Pancreas (tissue), 10 donors: ENCODE data around the gene PMPCA. TPM values are rescaled to one million over a fixed set of nuclear protein-coding genes. Genes with fewer than 3 reads are reported as not detected.
A peak's percentile ranks its signal among the peaks of the same experiment; 100 is the strongest.

ENCODE experiments used
- ATAC-seq, 4 donors: fragments of 200-7000 bp; cut with Tn5 transposase; one replicate each; pipeline versions ENCODE4 v1.8.0 to v1.9.1; 2020; ENCODE audit warnings: mild to moderate bottlenecking in 4 of 4, moderate library complexity in 4 of 4
- DNase-seq, 6 donors: peaks; one replicate each; pipeline ENCODE4 v3.0.0-alpha.2; 2020
- FAIRE-seq: peaks from 2 replicates; lab custom pipeline; 2012; peaks lifted over from hg19 to GRCh38; lab: Jason Lieb, UNC
- H3K27ac ChIP-seq, 4 donors: fragments of 200-600 bp; sonication (generic); 1 replicate in 3 of 4; 2 replicates in 1 of 4; pipeline versions ENCODE4 v1.5.0 to v1.8.0; 2020
- H3K27me3 ChIP-seq, 4 donors: fragments of 200-600 bp; one replicate each; pipeline ENCODE4 v1.8.0; 2021
- H3K36me3 ChIP-seq, 3 donors: fragments of 200-600 bp; sonication (generic) in 1 of 3; one replicate each; pipeline versions ENCODE4 v1.5.0 to v1.8.0; 2020 to 2021
- H3K4me1 ChIP-seq, 3 donors: fragments of 200-600 bp; one replicate each; pipeline ENCODE4 v1.8.0; 2021
- H3K4me3 ChIP-seq, 4 donors: fragments of 200-600 bp; sonication (generic) in 2 of 4; one replicate each; pipeline versions ENCODE4 v1.5.0 to v1.8.0; 2020 to 2021
- H3K9me3 ChIP-seq, 4 donors: fragments of 200-600 bp; one replicate each; pipeline ENCODE4 v1.8.0; 2021
- WGBS, 2 donors: extraction: QIAGEN DNeasy Blood & Tissue Kit; methylation state at CpG; one replicate each; pipeline ENCODE4 v1.1.7; 2013; 5-methylcytosine and 5-hydroxymethylcytosine counted together
- intact Hi-C, 3 donors: fragments of 100-400 bp; cut with DNase I; formaldehyde crosslinking; loops; one replicate each; pipeline versions ENCODE4 v1.11.1 to v1.14.2; 2022
- polyA plus RNA-seq, 2 donors: library from polyadenylated mRNA; stranded (reverse); fragments of 200-250 nt; gene quantifications; one replicate each; pipeline ENCODE4 v1.2.3, GENCODE V29; 2013
- total RNA-seq, 6 donors: library from RNA; stranded (reverse); fragmentation: NEBNext Ultra II Directional in 4 of 6; extraction: Animal tissue kit (Norgen Biotek cat#: 25700) in 4 of 6; gene quantifications; one replicate each; pipeline versions ENCODE4 v1.2.1 to v1.2.4, GENCODE V29; 2021 to 2023
- TF ChIP-seq, protein P1 (sequence below), 4 donors: fragments of 200-600 bp; sonication (generic) in 3 of 4; IDR thresholded peaks; one replicate each; pipeline versions ENCODE4 v1.5.0 to v1.8.0; 2021; ENCODE audit warnings: antibody characterized with exemption in 4 of 4
- donor health status: healthy with polysubstance abuse.
- donor health status: DM: no; HTN: no; CAD: no; lungs with moderate emphysema.
- donor health status: DM: no; HTN: no; CAD: no.
- donor health status: control.
- donor health status: control.
- donor health status: Bipolar disorder and iron deficiency.
- donor health status: DM: yes; HTN: yes; CAD: no.
- donor health status: DM: no; HTN: no; CAD: no.
- donor health status: DM: no; HTN: no; CAD: no.
- donor health status: DM: yes; HTN: yes; CAD: no.

Gene PMPCA
- total and polyA plus RNA-seq, 8 donors, result 16.3 to 51.4 (median 19.5) TPM

DNA sequence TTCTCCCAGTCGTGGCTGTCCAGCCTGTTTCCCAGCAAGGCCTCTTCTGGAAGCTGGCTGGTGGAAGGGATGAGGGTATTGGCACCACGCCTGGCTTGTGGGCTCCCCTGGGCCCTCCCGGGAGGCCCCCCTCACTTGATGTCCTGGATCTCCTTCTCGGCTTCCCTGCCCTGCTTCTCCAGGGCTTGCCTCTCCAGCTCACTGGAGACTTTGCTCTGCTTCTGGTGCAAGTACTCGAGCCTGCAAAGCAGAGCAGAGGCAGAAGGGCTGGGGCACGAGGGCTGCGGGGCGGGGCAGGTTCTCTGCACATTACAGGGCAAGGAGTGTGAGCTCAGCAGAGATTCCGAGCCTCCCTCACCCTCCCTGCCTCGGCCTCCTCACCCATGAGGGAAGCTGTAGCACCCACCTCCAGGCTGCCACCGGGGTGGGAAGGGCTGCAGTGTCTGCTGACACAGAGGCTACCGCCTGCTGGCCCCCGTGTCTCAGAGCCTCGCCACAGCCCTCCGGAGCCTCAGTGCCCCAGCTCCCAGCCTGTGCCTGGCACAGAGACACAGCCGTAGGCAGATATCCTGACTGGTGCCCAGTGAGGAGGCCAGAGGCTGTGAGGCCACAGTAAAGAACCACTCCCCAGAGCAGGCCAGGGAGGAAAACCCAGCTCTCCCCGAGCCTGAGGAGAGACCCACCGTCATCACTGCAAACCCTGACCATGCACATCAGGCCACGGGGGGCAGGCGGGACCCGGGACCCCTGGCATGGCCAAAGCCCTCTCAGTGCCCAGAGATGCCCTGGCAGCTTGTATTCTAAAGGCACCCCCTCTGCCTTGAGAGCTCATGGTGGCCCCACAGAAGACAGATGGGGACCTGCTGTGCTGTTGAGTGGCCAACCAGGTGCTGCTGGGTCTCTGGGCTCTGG lies 17.7 kb upstream of the PMPCA start:
- H3K36me3 ChIP-seq, result peaks cover 0 to 56% (median 31%) of the 10 kb centered on the region in 3 donors
- ATAC-seq (peak in 2 of 4 donors; percentile 8 to 15), FAIRE-seq (no peak), DNase-seq (peak in 3 of 6 donors; percentile 37 to 63 (median 50))
- WGBS, 2 donors, result 89 to 90% methylated on average over 21 of the region's 21 CpGs
- intact Hi-C loops, result no loop called here
- no peaks in the 10 kb centered on the region for H3K27me3 ChIP-seq
- TF ChIP-seq, protein P1, sequence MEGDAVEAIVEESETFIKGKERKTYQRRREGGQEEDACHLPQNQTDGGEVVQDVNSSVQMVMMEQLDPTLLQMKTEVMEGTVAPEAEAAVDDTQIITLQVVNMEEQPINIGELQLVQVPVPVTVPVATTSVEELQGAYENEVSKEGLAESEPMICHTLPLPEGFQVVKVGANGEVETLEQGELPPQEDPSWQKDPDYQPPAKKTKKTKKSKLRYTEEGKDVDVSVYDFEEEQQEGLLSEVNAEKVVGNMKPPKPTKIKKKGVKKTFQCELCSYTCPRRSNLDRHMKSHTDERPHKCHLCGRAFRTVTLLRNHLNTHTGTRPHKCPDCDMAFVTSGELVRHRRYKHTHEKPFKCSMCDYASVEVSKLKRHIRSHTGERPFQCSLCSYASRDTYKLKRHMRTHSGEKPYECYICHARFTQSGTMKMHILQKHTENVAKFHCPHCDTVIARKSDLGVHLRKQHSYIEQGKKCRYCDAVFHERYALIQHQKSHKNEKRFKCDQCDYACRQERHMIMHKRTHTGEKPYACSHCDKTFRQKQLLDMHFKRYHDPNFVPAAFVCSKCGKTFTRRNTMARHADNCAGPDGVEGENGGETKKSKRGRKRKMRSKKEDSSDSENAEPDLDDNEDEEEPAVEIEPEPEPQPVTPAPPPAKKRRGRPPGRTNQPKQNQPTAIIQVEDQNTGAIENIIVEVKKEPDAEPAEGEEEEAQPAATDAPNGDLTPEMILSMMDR (IDR thresholded peaks at IDR 0.05), result no peak
- no peak overlapping the region for H3K4me3 ChIP-seq
- H3K4me1 ChIP-seq, result no peaks in the 10 kb centered on the region
- H3K9me3 ChIP-seq, result no peaks in the 10 kb centered on the region
- no peak overlapping the region for H3K27ac ChIP-seq

DNA sequence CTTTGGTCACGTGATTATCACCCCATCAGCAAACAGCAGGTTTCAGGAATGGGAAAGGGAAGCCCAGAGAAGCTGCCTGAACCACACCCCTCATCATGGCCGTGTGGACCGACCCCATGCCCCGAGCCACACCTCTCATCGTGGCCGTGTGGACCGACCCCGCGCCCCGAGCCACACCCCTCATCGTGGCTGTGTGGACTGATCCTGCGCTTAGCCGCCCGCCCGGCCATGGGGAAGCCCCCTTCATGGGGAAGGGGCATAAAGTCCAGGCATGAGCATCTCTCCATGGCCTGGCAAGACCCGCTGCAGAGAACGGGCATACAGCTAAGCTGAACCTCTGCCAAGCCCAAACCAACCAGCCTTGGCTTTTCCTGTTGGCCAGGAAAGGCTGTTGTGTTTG lies 16.9 kb upstream of the PMPCA start:
- FAIRE-seq (no peak), DNase-seq (peak in 2 of 6 donors; percentile 49 to 60), ATAC-seq (no peak)
- intact Hi-C loops, result no loop called here
- Histone ChIP-seq H3K4me1 (peaks cover 0 to 1% (median under 1%) of the 10 kb centered on the region in 3 donors), H3K36me3 (peaks cover 0 to 49% (median 31%) of the 10 kb centered on the region in 3 donors), H3K27me3 (no peaks in the 10 kb centered on the region), H3K4me3 (no peak overlapping the region), H3K9me3 (no peaks in the 10 kb centered on the region), H3K27ac (no peak overlapping the region)
- 89 to 94% methylated on average over 17 of the region's 17 CpGs for WGBS, 2 donors
- TF ChIP-seq, protein P1 (IDR thresholded peaks at IDR 0.05), result no peak

DNA sequence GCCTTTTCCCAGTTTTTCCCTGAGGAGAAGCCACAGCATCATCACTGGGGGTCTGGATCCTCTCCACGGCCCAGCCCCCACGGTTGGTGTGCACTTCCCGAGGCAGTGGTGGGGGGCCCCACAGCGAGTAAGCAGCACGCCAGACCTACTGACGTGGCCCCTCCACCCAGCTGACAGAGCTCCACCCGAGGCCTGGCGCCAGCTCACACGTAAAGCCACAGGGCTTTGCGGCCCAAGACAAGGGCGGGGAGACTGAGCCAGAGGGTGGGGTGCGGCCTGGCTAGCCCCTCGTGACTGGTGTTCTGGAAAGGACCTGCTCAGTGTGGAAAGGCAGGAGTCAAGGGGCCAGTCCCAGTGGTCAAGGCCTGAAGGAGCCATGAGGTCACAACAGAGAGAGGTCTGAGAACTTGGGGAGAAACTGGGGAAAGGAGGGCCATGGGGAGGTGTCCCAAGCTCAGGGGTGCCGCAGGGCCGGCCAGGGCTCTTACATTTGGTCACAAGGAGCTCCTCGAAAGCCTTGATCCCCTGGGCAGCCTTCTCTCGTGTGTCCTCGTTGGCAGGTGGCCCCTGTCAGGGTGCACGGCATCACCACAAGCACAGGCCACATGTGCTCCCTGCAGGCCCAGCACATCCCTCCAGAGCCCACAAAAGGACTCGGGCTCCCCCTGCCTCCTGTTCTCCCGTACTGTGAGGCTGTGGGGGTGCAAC lies 16.0 kb upstream of the PMPCA start:
- peaks cover 0 to 8% (median 7%) of the 10 kb centered on the region in 3 donors for H3K4me1 ChIP-seq

DNA sequence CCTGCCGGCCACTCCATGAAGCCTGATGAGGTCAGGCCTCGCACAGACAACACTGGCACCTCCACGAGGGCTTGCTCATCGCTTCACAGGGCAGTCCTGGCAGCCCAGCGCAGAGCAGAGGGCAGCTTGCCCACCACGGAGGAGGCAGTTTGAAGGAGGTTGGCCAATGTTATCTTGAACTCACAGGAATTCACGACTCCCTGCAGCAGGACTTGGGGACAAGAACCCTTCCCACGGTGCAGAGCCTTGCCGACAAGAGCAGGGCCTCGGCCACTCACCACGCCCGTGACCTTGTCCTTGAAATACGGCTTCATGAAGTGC lies 15.5 kb upstream of the PMPCA start:
- FAIRE-seq, result no peak
- Histone ChIP-seq H3K27me3 (no peaks in the 10 kb centered on the region), H3K36me3 (peaks cover 0 to 40% (median 31%) of the 10 kb centered on the region in 3 donors), H3K4me3 (no peak overlapping the region), H3K9me3 (no peaks in the 10 kb centered on the region), H3K4me1 (peaks cover 0 to 8% (median 7%) of the 10 kb centered on the region in 3 donors), H3K27ac (no peak overlapping the region)
- 86 to 89% methylated on average over 13 of the region's 13 CpGs for WGBS, 2 donors
- no peak for ATAC-seq
- intact Hi-C loops, result no loop called here
- TF ChIP-seq, protein P1 (IDR thresholded peaks at IDR 0.05), result no peak
- no peak for DNase-seq

More for the DNA sequence above, 16.0 kb upstream of the PMPCA start:
- TF ChIP-seq, protein P1 (IDR thresholded peaks at IDR 0.05), result no peak
- FAIRE-seq (no peak), ATAC-seq (peak in 1 of 4 donors; percentile 11), DNase-seq (peak in 1 of 6 donors; percentile 68)
- Histone ChIP-seq H3K27me3 (no peaks in the 10 kb centered on the region), H3K36me3 (peaks cover 0 to 42% (median 31%) of the 10 kb centered on the region in 3 donors), H3K4me3 (no peak overlapping the region), H3K27ac (no peak overlapping the region), H3K9me3 (no peaks in the 10 kb centered on the region)
- 92 to 94% methylated on average over 20 to 21 of the region's 21 CpGs for WGBS, 2 donors
- intact Hi-C loops, result no loop called here
